ENCODE measurements around the gene RAB35.

GRCh38 chr12:120159509-120160237 lies 43.1 kb upstream of the RAB35 start:
- TF ChIP-seq, protein P1, sequence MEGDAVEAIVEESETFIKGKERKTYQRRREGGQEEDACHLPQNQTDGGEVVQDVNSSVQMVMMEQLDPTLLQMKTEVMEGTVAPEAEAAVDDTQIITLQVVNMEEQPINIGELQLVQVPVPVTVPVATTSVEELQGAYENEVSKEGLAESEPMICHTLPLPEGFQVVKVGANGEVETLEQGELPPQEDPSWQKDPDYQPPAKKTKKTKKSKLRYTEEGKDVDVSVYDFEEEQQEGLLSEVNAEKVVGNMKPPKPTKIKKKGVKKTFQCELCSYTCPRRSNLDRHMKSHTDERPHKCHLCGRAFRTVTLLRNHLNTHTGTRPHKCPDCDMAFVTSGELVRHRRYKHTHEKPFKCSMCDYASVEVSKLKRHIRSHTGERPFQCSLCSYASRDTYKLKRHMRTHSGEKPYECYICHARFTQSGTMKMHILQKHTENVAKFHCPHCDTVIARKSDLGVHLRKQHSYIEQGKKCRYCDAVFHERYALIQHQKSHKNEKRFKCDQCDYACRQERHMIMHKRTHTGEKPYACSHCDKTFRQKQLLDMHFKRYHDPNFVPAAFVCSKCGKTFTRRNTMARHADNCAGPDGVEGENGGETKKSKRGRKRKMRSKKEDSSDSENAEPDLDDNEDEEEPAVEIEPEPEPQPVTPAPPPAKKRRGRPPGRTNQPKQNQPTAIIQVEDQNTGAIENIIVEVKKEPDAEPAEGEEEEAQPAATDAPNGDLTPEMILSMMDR (conservative IDR thresholded peaks at IDR 0.05), result no peak
- no peak for TF ChIP-seq ZFX (IDR thresholded peaks at IDR 0.05)

Measured in C4-2B (cell line).